Measurements from ENCODE around the gene TSPAN15.

The TSPAN15 gene

GRCh38 chr10:69465457-69466157 lies 14.3 kb downstream of the TSPAN15 start:
- no peak for DNase-seq (ENCODE audit: low read depth in 2 of 2, low spot score in 1 of 2)

DNA sequence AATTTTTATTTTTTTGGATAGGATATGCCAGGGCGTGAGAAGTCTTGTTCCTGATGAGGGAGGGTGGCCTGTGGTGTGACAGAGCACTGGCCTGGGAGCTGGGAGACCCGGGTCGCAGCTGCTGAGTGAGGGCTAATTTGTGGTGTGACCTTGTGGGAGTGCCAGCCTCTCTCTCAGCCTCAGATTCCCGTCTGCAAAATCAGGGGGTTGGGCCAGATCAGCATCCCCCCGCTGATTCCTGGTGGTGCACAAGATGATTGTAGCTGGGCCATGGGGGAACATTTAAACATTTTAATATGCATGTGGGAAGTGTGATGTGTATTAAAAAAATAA lies 14.9 kb downstream of the TSPAN15 start:
- no peak for DNase-seq (ENCODE audit: low read depth in 2 of 2, low spot score in 1 of 2)

GRCh38 chr10:69466689-69467088 lies 15.4 kb downstream of the TSPAN15 start:
- DNase-seq (ENCODE audit: low read depth in 2 of 2, low spot score in 1 of 2): no peak

GRCh38 chr10:69467928-69468750 lies 16.9 kb downstream of the TSPAN15 start:
- no peak for DNase-seq (ENCODE audit: low read depth in 2 of 2, low spot score in 1 of 2)

GRCh38 chr10:69468751-69469089 lies 17.5 kb downstream of the TSPAN15 start:
- no peak for DNase-seq (ENCODE audit: low read depth in 2 of 2, low spot score in 1 of 2)

DNA sequence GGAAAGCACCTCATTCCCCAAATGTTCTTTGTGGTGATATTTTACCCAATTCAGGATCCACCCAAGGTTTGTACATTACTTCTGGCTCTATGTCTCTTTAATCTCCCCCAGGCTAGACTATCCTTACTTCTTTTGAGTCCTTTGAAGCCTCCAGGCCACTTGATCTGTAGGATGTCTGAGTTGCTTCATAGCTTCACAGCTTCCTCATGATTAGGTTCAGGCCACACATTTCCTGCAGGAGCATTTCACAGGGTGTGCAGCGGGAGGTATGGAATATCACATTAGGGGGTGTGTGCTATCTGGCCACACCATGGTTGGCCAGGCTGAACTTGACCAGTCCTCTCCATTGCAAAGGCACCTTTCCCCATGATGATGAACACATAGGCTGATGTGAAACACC lies 18.7 kb downstream of the TSPAN15 start:
- DNase-seq (ENCODE audit: low read depth in 2 of 2, low spot score in 1 of 2): no peak

- no peak for DNase-seq (ENCODE audit: low read depth in 2 of 2, low spot score in 1 of 2)
These were observed 19.5 kb downstream of the TSPAN15 start for GRCh38 chr10:69470463-69471384.

DNA sequence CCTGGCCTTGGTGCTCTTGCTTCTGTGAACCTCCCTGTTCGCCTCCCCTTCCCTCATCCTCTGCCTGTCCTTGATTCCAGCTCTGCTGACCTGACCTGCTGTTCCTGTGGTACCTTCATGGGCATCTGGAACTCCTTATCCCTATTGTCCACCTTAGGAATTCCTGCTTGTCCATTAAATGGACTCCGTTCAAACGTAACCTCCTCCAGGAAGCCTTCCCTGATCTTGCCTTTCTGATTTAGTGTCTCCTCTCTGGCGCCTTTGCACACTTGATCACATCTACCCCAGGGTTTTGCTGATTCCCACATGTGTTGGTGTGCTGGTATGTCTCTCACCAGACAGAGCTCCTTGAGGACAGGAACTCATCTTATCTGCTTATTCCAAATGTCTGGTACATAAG lies 20.9 kb downstream of the TSPAN15 start:
- DNase-seq (ENCODE audit: low read depth in 2 of 2, low spot score in 1 of 2): no peak

GRCh38 chr10:69472544-69472943 lies 21.3 kb downstream of the TSPAN15 start:
- no peak for DNase-seq (ENCODE audit: low read depth in 2 of 2, low spot score in 1 of 2)

DNA sequence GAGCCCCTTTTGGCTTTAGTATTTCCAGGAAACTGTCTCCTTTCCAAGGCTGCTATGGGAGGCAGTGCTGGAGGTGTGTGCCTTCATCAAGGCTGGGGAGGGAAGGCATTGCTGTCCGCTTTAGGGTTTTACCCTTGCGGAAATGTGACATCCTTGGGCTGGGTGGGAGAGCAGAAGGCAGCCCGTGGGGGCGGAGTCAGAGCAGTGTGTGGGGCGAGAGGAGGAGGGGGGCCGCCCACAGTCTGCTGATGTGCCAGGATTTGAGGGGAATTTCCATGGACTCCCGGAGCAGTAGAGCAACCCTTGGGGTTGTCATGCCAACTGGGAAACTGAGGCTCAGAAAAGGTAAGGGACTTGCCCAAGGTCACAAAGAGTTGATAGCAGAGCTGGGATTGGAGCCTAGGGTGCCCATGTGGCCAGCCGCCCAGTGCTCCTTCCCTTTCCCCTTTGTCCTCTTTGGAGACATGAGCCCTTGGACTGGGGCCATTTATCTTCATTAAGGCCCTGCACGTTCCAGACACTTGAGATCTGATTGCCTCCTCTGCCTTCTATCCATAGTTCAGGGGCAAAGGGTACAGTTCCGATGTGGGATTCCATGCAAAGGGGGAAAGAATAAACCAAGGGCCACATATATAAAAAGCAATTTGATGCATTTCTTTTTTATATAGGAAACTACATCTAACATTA lies 22.2 kb downstream of the TSPAN15 start:
- DNase-seq (ENCODE audit: low read depth in 2 of 2, low spot score in 1 of 2): no peak

- DNase-seq (ENCODE audit: low read depth in 2 of 2, low spot score in 1 of 2): no peak
These were observed 23.6 kb downstream of the TSPAN15 start for GRCh38 chr10:69474742-69475432.

- DNase-seq (ENCODE audit: low read depth in 2 of 2, low spot score in 1 of 2): no peak
These were observed 24.2 kb downstream of the TSPAN15 start for GRCh38 chr10:69475433-69475830.

DNA sequence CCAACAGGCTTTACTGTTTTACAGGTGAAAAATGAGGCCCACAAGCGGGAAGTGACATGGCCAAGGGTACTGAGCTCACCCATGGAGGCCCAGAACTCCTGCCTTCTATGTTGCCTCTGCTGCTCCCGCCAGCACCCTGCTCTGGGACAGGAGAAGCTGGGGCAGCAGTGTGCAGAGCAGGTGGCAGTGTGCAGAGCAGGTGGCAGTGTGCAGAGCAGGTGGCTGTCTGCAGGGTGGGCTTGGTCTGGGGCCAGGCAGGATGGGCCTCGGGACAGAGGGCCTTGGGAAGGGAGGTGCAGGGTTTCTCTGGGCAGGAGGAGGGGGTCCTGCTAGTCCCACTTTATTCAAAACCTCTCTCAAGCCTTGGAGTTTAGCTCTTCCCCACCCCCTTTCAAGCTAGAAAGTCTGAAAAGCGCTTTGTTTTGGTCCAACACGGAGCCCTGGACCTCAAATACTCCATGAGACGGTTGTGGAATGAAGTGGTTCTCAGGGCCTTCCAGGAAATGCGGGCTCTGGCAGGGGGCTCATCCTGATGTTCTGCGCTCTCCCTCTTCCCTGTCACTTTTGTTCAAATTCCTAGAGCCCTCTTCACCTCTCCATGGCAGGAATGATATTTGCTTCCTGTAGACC lies 26.8 kb downstream of the TSPAN15 start:
- no peak for DNase-seq (ENCODE audit: low read depth in 2 of 2, low spot score in 1 of 2)

DNA sequence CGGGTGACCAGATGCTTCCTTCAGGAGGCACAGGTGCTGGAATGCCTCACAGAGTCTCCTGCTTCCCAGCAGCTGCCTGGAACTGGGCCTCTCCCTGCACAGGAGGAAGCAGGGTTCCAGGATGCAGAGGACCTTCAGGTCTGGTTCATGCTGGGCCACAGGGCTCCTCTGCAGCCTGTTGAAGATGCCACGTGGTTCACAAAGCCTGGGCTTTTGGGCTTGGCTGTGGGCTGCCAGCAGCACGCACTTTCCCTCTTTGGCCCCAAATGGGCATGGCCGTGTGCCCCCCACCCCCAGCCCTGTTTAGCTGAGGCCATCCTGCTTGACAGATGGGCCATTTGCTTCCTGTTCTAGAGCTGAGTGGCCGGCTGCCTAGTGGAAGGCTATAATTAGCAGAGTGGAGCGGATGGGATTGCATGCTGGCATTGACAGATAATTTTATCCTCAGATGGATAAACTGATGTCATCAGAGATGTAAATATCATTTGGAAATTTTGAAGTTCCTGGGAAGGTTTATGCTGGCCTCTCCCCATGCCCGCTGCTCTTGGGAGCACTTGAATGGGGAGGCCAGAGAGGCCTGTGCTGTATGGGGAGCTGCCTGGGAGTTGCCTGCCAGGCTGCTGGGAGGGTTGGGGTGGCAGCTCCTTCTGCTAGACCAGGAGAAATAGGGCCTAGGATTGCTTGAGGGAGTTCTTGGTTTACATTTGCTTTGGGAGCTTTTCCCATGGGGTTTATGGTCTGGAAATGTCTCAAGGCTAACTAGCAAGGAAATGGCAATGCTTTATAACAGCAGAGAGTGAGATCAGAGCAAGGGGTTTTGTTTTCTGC lies 28.2 kb downstream of the TSPAN15 start:
- no peak for DNase-seq (ENCODE audit: low read depth in 2 of 2, low spot score in 1 of 2)

DNA sequence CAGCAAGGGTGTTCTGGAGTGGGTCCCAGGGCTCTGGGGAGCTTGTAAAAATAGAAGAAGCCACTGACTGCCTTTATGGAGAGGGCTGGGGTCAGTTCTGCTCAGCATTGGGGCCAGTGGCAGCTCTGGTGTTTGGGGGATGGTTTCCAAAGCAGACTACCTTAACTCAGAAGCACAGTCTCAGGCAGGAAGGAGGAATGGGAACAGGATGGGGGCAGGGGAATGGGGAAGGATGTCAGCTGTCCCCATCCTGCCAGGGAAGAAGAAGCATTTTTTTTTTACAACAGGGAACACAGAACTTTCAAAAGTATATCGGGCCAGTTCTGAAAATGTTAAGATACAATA lies 28.8 kb downstream of the TSPAN15 start:
- DNase-seq (ENCODE audit: low read depth in 2 of 2, low spot score in 1 of 2): no peak

GRCh38 chr10:69481305-69481704 lies 30.0 kb downstream of the TSPAN15 start:
- no peak for DNase-seq (ENCODE audit: low read depth in 2 of 2, low spot score in 1 of 2)

- DNase-seq (ENCODE audit: low read depth in 2 of 2, low spot score in 1 of 2): no peak
These were observed 30.7 kb downstream of the TSPAN15 start for GRCh38 chr10:69481811-69482524.

GRCh38 chr10:69483963-69484362 lies 32.7 kb downstream of the TSPAN15 start:
- no peak for DNase-seq (ENCODE audit: low read depth in 2 of 2, low spot score in 1 of 2)

- DNase-seq (ENCODE audit: low read depth in 2 of 2, low spot score in 1 of 2): no peak
These were observed 33.5 kb downstream of the TSPAN15 start for GRCh38 chr10:69484736-69485135.

Data from stimulated activated CD8-positive, alpha-beta memory T cell treated with anti-CD3 and anti-CD28 coated beads, Interleukin-4, amount 100 ng/mL, for 4 hours (primary cell).